Cardiac fibroblast (primary cell): ENCODE data around the gene ANKMY1.

Source experiments
- DNase-seq, 2 donors: peaks; one replicate each; pipeline versions ENCODE4 v3.0.0 to v3.0.0-alpha.2; 2010; ENCODE audit warnings: low read depth in 2 of 2
- H3K4me3 ChIP-seq, 2 donors: replicated peaks in 1 of 2; 1 replicate in 1 of 2; 2 replicates in 1 of 2; pipeline ENCODE4 v1.5.1; 2011; ENCODE audit warnings: low read depth in 2 of 2, low read length in 2 of 2, mild to moderate bottlenecking in 2 of 2, moderate library complexity in 1 of 2
- CTCF ChIP-seq: IDR thresholded peaks from one replicate; pipeline ENCODE4 v1.5.1; 2011; ENCODE audit warnings: low read depth, mild to moderate bottlenecking, low read length, inconsistent platforms

ANKMY1 gene

GRCh38 chr2:240458044-240458899 is 99.5 kb downstream of the ANKMY1 start:
- no peak overlapping the region for H3K4me3 ChIP-seq
- no peak for TF ChIP-seq CTCF
- DNase-seq = no peak

- DNase-seq = no peak
- TF ChIP-seq CTCF = no peak
- no peak overlapping the region for H3K4me3 ChIP-seq
Observed at GRCh38 chr2:240457223-240458043, 100.4 kb downstream of the ANKMY1 start.

- H3K4me3 ChIP-seq = no peak overlapping the region
- DNase-seq = no peak
- no peak for TF ChIP-seq CTCF
Observed at GRCh38 chr2:240456447-240457222, 101.2 kb downstream of the ANKMY1 start.

GRCh38 chr2:240455647-240456446 is 101.9 kb downstream of the ANKMY1 start:
- no peak for TF ChIP-seq CTCF
- no peak for DNase-seq

GRCh38 chr2:240455272-240455646 is 102.5 kb downstream of the ANKMY1 start:
- no peak for TF ChIP-seq CTCF
- DNase-seq = no peak
- no peak overlapping the region for H3K4me3 ChIP-seq

More at GRCh38 chr2:240455647-240456446, 101.9 kb downstream of the ANKMY1 start:
- H3K4me3 ChIP-seq = no peak overlapping the region
